ENCODE measurements around the gene PHC3.

The PHC3 gene

DNA sequence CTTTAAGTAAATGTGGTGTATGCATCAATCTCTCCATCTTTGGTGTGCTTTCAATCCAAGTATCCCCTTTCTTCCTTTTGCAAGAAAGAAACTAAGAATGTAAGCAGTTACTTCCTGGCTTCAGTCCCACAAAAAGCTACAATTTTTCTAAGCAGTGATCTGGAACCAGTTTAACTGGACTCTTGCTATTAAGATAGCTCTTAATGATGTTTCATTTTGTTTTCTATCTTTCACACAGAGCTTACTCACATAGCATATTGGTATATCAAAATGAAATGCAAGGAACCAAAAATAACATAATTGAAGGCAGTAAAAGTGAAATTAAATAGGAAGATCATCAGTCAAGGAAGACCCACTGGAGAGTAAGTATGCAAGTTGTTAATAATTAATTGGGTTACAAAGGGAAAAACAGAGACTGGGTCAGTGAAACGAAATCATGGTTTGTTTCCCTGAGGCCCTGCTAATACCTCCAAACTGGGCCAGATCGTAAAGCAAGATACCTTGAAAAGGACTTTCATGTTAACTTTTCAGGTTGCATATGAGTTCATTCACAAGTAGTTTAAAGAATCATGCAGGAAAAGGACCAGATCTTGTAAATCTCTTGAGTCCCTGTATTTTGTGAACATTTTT, 101.9 kb downstream of the PHC3 start:
- Histone ChIP-seq H3K4me3 (no peak overlapping the region), H3K36me3 (peaks cover 0 to 29% (median 7%) of the 10 kb centered on the region in 11 experiments; a peak in 11 of 22 replicates), H3K4me1 (peaks cover 0 to 23% (median 12%) of the 10 kb centered on the region in 10 experiments; a peak in 14 of 20 replicates), H3K4me2 (no peak overlapping the region), H3K27ac (no peak overlapping the region), H3K9ac (no peak overlapping the region), H3K9me3 (replicated peaks in 1 of 11) (no peaks in the 10 kb centered on the region), H4K20me1 (no peaks in the 10 kb centered on the region), H3K27me3 (no peaks in the 10 kb centered on the region)
- TF ChIP-seq Cebpa-rat (IDR thresholded peaks at IDR 0.05): no peak

DNA sequence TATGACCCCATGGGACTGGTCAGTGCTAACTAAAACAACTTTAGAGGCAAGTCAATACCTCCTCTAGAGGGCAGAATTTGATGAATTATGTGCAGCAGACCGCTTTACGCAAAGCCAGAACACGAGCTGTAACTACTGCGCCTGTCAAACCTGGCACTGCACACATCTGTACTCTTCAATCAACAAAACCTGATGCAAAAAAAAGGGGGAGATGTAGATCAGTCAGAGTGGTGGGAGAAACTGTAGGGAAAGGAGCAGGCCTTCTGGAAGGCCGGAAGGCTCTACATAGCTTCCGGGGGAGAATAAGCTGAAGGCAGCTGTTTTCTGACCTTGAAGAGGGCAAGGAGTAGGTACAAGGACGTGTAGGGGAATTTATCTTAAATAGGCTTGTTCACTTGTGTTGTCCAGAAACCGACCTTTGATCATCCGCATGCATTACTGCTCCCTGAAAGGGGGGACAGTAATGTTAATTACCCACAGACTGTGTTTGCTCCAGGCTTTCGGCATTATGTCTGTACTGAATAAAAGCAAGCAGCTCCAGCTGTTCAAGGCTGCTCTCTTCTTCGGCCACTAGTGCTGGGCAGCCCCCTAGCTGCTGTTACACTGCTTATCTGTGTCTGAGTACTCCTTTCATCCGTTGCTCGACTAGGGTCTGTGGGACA, 102.8 kb downstream of the PHC3 start:
- Histone ChIP-seq H3K4me1 (peaks cover 0 to 23% (median 12%) of the 10 kb centered on the region in 10 experiments; a peak in 14 of 20 replicates), H3K4me2 (peak overlapping the region in 3 of 11 experiments; percentile 32 to 66 (median 59); a peak in 2 of 22 replicates), H4K20me1 (no peaks in the 10 kb centered on the region), H3K36me3 (peaks cover 0 to 20% (median 7%) of the 10 kb centered on the region in 11 experiments; a peak in 9 of 22 replicates), H3K27me3 (no peaks in the 10 kb centered on the region), H3K4me3 (no peak overlapping the region), H3K27ac (no peak overlapping the region), H3K9me3 (replicated peaks in 1 of 11) (peaks cover 0 to 3% (median 0%) of the 10 kb centered on the region in 11 experiments; a peak in 1 of 22 replicates), H3K9ac (no peak overlapping the region)
- TF ChIP-seq Cebpa-rat (IDR thresholded peaks at IDR 0.05): no peak

DNA sequence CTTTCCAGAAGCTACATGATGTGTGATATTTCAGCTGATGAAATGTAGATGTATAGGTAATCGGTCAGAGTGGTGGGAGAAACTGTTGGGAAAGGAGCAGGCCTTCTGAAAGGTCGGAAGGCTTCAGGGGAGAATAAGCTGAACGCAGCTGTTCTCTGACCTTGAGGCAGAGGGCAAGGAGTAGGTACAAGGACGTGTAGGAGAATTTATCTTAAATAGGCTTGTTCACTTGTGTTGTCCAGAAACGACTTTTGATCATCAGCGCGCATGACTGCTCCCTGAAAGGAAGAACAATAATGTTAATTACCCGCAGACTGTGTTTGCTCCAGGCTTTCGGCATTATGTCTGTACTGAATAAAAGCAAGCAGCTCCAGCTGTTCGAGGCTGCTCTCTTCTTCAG, 104.2 kb downstream of the PHC3 start:
- no peak for TF ChIP-seq Cebpa-rat (IDR thresholded peaks at IDR 0.05)
- H3K9ac ChIP-seq: no peak overlapping the region
- no peak overlapping the region for H3K27ac ChIP-seq
- no peaks in the 10 kb centered on the region for H3K27me3 ChIP-seq
- peaks cover 0 to 8% (median 0%) of the 10 kb centered on the region in 11 experiments; a peak in 3 of 22 replicates for H3K36me3 ChIP-seq
- H3K4me2 ChIP-seq: peak overlapping the region in 8 of 11 experiments; percentile 32 to 66 (median 58); a peak in 15 of 22 replicates
- H3K4me1 ChIP-seq: peaks cover 0 to 23% (median 12%) of the 10 kb centered on the region in 10 experiments; a peak in 14 of 20 replicates
- H4K20me1 ChIP-seq: no peaks in the 10 kb centered on the region
- peaks cover 2 to 11% (median 6%) of the 10 kb centered on the region in 11 experiments; a peak in 12 of 22 replicates for H3K9me3 ChIP-seq (replicated peaks in 1 of 11)
- H3K4me3 ChIP-seq: no peak overlapping the region

DNA sequence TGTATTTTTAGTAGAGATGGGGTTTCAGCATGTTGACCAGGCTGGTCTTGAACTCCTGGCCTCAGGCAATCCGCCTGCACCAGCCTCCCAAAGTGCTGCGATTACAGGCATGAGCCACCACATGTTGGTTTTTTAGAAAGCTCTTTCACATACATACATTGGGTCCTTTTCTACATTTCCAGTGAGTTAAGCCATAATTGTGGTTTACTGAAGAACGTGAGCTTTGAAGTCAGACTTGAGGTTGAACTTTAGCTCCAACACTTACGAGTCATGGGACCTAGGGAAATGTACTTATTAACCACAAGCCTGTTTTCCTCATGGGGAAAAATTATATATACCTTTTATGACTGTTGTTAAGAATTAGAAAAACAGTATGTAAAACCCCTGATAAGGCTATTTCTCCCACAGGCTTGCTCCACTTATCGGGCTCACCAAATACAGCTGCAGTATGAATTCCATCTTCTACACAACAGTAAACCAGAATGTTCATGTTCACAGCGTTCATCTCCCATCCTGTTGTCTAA, 104.8 kb downstream of the PHC3 start:
- no peaks in the 10 kb centered on the region for H4K20me1 ChIP-seq
- peaks cover 0 to 23% (median 12%) of the 10 kb centered on the region in 10 experiments; a peak in 14 of 20 replicates for H3K4me1 ChIP-seq
- H3K9ac ChIP-seq: no peak overlapping the region
- no peak overlapping the region for H3K4me3 ChIP-seq
- peaks cover 8 to 17% (median 11%) of the 10 kb centered on the region in 11 experiments; a peak in 16 of 22 replicates for H3K9me3 ChIP-seq (replicated peaks in 1 of 11)
- H3K36me3 ChIP-seq: peaks cover 0 to 4% (median 0%) of the 10 kb centered on the region in 11 experiments; a peak in 1 of 22 replicates
- no peak for TF ChIP-seq Cebpa-rat (IDR thresholded peaks at IDR 0.05)
- peak overlapping the region in 5 of 11 experiments; percentile 55 to 66 (median 59); a peak in 4 of 22 replicates for H3K4me2 ChIP-seq
- H3K27me3 ChIP-seq: no peaks in the 10 kb centered on the region
- H3K27ac ChIP-seq: no peak overlapping the region

DNA sequence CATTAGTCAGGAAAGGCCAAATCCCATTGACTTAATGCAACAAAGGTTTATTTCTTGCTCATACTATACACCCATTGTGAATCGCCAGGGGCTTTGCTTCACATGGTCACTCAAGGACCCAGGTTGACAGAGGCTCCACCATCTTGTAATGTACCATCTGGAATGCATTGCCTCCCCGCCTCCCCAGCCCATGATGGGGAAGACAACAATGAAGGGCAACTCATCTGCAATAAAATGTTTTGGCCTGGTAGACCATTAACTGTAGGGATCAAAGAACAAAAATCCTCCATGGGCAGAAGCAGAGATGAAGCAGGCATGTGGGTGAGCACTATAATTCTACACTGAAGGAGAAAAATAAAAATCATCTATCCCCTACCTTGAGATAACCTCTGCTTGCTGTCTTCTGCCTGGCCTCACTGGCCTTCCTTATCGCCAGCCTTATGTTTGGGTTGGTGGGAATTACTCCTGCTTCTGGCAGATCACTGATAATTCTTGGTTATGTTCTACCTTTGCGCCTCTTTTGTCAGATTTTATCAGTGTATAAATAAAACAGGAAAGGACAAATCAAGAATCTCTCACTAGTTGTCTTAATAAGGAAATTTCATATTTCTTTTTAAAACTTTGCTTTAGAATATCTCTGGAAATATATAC, 106.0 kb downstream of the PHC3 start:
- no peak overlapping the region for H3K4me2 ChIP-seq
- peaks cover 0 to 23% (median 12%) of the 10 kb centered on the region in 10 experiments; a peak in 14 of 20 replicates for H3K4me1 ChIP-seq
- no peak overlapping the region for H3K9ac ChIP-seq
- no peaks in the 10 kb centered on the region for H3K27me3 ChIP-seq
- H3K4me3 ChIP-seq: no peak overlapping the region
- peaks cover 16 to 26% (median 19%) of the 10 kb centered on the region in 11 experiments; a peak in 19 of 22 replicates for H3K9me3 ChIP-seq (replicated peaks in 1 of 11)
- peaks cover 0 to 4% (median 0%) of the 10 kb centered on the region in 11 experiments; a peak in 1 of 22 replicates for H3K36me3 ChIP-seq
- TF ChIP-seq Cebpa-rat (IDR thresholded peaks at IDR 0.05): no peak
- no peaks in the 10 kb centered on the region for H4K20me1 ChIP-seq
- no peak overlapping the region for H3K27ac ChIP-seq

DNA sequence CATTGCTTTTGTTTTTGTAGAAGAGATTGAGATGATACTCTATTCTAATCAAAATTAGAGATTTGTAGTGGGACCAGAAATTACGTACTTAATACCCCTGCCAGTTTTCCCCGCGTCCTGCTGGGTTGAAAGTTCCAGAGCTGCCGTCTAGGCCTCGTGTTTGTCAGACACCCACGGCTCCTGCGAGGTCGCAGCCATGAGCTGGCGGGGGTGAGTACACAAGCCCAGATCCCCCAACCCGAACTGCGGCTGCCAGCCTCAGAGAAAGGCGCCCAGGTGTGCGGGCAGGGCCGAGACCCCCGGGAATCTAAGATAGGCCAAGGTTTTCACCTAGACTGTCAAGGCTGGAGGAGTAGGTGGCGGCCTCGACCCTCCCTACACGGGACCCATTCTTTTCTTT, 117.4 kb downstream of the PHC3 start:
- no peak for TF ChIP-seq Cebpa-rat (IDR thresholded peaks at IDR 0.05)
- no peak overlapping the region for H3K4me3 ChIP-seq

DNA sequence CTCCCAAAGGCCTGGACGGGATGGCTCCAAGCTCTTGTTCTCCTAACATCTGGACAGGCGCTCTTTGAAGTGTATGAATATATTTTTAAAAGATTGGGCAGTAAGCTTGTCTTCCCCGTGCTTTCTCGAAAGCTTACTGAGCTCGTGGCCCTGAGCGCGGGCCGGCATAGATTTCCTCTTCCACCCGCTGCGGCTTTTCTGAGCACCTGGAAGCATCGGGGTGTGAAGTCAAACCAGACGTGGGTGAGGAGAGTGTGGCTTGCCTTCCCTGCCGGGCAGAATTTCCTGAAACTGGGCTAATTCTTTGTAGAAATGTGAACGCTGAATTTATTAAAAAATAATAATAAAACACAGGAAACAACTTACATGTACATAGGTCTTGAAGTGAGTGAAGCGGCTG, 117.8 kb downstream of the PHC3 start:
- H3K4me2 ChIP-seq: peak overlapping the region in 8 of 11 experiments; percentile 27 to 64 (median 52); a peak in 15 of 22 replicates
- H3K9me3 ChIP-seq (replicated peaks in 1 of 11): peaks cover 0 to 23% (median 19%) of the 10 kb centered on the region in 11 experiments; a peak in 18 of 22 replicates
- no peaks in the 10 kb centered on the region for H3K27me3 ChIP-seq
- H3K4me3 ChIP-seq: no peak overlapping the region
- no peaks in the 10 kb centered on the region for H4K20me1 ChIP-seq
- H3K36me3 ChIP-seq: no peaks in the 10 kb centered on the region
- H3K4me1 ChIP-seq: peaks cover 0 to 11% (median 4%) of the 10 kb centered on the region in 10 experiments; a peak in 10 of 20 replicates
- no peak for TF ChIP-seq Cebpa-rat (IDR thresholded peaks at IDR 0.05)
- H3K9ac ChIP-seq: peak overlapping the region in 1 of 11 experiments; percentile 5; a peak in 1 of 22 replicates
- H3K27ac ChIP-seq: no peak overlapping the region

More for the DNA sequence above, 117.4 kb downstream of the PHC3 start:
- Histone ChIP-seq H3K9ac (no peak overlapping the region), H4K20me1 (no peaks in the 10 kb centered on the region), H3K4me1 (peaks cover 0 to 9% (median 4%) of the 10 kb centered on the region in 10 experiments; a peak in 8 of 20 replicates), H3K27me3 (no peaks in the 10 kb centered on the region), H3K4me2 (peak overlapping the region in 5 of 11 experiments; percentile 27 to 64 (median 60); a peak in 3 of 22 replicates), H3K9me3 (replicated peaks in 1 of 11) (peaks cover 0 to 23% (median 19%) of the 10 kb centered on the region in 11 experiments; a peak in 18 of 22 replicates), H3K36me3 (no peaks in the 10 kb centered on the region), H3K27ac (no peak overlapping the region)

DNA sequence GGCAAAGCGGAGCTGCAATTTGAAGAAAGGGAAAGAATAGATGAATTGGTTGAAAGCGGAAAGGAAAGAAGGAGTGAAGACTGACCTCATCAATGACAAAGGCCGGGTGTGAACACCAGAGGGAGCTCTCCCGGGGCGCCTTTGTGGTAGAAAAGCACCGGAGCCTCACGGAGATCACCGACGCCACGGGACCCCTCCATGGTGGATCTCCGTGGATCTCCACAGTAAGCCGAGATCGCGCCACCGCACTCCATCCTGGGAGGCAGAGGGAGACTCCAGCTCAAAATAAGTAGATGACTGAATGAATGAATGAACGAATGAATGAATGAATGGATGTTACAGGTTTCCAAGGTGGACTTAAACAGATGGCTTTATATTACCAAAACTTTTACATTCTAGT, 118.8 kb downstream of the PHC3 start:
- TF ChIP-seq Cebpa-rat (IDR thresholded peaks at IDR 0.05): no peak
- H3K4me3 ChIP-seq: no peak overlapping the region
- no peaks in the 10 kb centered on the region for H3K27me3 ChIP-seq
- H3K4me2 ChIP-seq: peak overlapping the region in 2 of 11 experiments; percentile 38 to 64; a peak in 2 of 22 replicates
- H3K36me3 ChIP-seq: no peaks in the 10 kb centered on the region
- no peak overlapping the region for H3K27ac ChIP-seq
- H3K4me1 ChIP-seq: peaks cover 6 to 20% (median 12%) of the 10 kb centered on the region in 10 experiments
- H3K9ac ChIP-seq: no peak overlapping the region
- peaks cover 0 to 23% (median 19%) of the 10 kb centered on the region in 11 experiments; a peak in 18 of 22 replicates for H3K9me3 ChIP-seq (replicated peaks in 1 of 11)
- no peaks in the 10 kb centered on the region for H4K20me1 ChIP-seq

All from BLaER1 treated with 17β-estradiol and CSF1 and Interleukin-3, amounts not matched to agents 10 nM and 100 nM (cell line).